Measurements from ENCODE around the gene PRKG1. TPM values are rescaled to one million over a fixed set of nuclear protein-coding genes. Genes with fewer than 3 reads are reported as not detected.

PRKG1 gene
- total RNA-seq, 1 donor from 2014 or later: 28.1 TPM

DNA sequence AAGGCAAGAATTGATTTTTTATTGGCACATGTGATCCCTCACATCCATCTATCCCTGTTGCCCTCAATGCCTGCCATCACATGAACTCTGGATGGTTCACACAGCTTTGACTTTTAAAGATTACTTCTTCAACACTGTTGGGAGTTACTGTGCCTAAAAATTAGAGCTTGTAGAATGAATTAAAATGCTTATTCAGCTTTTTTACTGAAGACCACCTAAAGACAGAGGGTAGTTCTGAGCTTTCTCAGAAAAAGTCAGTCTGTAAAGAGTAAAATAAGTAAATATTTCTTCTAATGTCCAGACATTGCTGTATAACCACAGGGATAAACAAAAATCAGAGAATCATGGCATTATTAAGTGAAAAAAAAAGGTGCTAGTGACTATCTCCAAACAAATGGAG is 718.4 kb downstream of the PRKG1 start:
- DNase-seq (ENCODE audit: missing footprints) (no peak), ATAC-seq (no peak)
- intact Hi-C loops (cut with DNase I): no loop called here

DNA sequence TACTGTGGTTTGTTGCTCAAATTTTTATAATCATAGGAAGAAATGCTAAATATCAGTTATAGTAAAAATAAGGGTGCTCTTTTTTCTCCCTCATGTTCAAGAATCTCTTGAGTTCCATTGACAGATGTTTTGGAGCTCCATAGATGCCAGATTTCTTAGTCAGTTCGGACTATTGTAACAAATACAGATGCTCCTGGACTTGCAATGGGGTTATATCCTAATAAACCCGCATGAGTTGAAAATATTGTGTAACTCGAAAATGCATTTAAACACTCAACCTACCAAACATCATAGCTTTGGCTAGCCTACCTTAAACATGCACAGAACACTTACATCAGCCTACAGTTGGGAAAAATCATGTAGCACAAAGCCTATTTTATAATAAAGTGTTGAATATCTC is 725.8 kb downstream of the PRKG1 start:
- intact Hi-C loops (cut with DNase I): no loop called here
- DNase-seq (ENCODE audit: missing footprints): no peak
- no peak for ATAC-seq

- no peak for ATAC-seq
- intact Hi-C loops (cut with DNase I): no loop called here
- DNase-seq (ENCODE audit: missing footprints): no peak
Measured at GRCh38 chr10:51800725-51801424, 726.6 kb downstream of the PRKG1 start.

GRCh38 chr10:51802030-51802429 is 727.7 kb downstream of the PRKG1 start:
- intact Hi-C loops (cut with DNase I): no loop called here
- no peak for ATAC-seq
- DNase-seq (ENCODE audit: missing footprints): no peak

- ATAC-seq (no peak), DNase-seq (ENCODE audit: missing footprints) (no peak)
- intact Hi-C loops (cut with DNase I): no loop called here
Measured at GRCh38 chr10:51804866-51805265, 730.6 kb downstream of the PRKG1 start.

DNA sequence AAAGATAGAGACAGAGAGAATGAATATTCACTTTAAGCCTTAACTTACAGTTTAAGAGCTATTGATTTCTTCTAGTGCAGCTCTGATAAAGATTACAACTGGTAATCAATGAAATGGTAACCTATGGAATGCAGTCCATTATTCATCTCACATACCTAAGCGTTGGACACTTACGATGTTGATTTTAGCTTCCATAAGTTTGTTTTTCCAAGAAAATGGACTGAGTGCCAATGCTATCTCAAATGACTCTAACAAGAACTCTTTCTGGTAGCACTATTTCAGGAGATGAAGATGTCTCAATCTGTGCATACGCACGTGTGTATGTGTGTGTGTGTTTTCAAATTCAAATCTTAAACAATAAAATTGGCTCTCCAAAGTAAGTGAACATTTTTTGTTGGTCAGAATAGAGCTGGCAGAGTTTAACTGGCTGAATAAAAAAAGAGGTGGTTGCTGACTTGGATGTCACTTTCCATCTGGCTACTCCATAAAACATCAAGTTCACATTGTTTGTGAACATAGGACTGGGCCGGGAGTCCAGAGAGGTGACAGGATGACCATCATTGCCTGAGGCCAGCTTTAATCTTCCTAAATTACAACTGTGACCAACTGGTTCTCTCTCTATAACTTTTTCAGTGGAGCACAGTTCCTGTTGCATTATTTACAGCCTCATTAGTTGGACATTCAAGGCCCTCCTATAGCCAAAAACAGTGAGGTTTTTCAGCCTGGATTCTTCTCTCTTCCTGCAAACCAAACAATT is 732.0 kb downstream of the PRKG1 start:
- no peak for ATAC-seq
- no peak for DNase-seq (ENCODE audit: missing footprints)
- intact Hi-C loops (cut with DNase I): no loop called here

DNA sequence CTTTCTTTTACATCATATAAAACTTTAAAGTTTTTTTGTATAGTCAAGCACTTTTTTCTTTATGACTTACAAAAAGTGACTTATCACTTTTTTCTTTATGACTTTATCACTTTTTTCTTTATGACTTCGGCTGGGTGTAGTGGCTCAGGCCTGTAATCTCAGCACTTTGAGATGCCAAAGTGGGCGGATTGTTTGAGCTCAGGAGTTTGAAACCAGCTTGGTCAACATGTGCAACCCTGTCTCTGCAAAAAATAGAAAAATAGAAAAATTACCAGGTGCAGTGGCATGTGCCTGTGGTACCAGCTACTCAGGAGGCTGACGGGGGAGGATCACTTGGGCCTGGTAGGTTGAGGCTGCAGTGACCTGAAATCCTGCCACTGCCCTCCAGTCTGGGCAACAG is 733.9 kb downstream of the PRKG1 start:
- intact Hi-C loops (cut with DNase I): no loop called here
- ATAC-seq: no peak
- no peak for DNase-seq (ENCODE audit: missing footprints)

DNA sequence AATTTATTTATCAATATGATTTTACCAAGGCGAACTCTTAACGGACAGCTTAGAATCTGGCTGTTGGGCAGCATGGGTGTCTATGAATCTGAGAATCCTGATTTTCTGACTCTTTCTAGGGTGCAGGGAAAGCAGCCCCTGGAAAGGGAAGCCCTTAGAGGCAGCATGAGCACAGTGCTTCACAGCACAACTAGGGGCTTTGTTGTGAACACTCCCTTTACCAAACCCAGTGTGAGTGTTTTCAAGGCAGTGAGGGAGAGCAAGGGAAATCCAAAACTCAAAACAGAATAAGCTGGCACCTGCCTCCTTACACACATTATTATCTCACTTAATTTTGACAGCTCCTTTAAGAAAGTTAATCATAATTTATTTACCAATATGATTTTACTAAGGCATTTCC is 741.4 kb downstream of the PRKG1 start:
- intact Hi-C loops (cut with DNase I): no loop called here
- ATAC-seq: no peak

DNA sequence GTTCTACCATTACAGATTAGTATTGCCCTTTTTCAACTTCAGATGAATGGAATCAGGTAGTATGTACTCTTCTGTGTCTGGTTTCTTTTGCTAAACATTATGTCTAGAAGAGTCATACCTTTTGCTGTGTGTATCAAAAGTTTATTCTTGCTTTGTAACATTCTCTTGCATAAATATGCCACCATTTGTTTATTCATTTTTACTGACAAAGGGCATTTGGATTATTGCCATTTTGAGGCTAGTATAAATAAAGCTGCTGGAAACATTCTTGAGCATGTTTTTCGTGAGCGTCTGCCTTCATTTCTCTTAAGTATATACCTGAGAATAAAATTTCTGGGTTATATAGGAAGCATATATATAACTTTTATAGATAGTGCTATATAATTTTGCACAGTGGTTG is 746.8 kb downstream of the PRKG1 start:
- intact Hi-C loops (cut with DNase I): no loop called here
- ATAC-seq: no peak
- DNase-seq (ENCODE audit: missing footprints): no peak

More for the DNA sequence above, 741.4 kb downstream of the PRKG1 start:
- DNase-seq (ENCODE audit: missing footprints): no peak

DNA sequence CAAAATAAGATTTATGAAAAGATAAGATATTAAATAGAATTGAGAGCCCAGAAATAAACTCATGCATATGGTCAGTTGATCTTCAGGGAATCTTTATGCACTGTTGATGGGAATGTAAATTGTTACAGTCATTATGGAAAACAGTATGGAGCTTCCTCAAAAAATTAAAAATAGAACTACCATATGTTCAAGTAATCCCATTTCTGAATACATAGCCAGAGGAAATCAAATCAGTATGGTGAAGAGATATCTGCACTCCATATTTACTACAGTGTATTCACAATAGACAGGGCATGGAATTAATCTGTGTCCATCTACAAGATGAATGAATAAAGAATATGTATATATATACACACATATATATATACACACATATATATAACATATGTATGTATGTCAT is 747.5 kb downstream of the PRKG1 start:
- ATAC-seq (no peak), DNase-seq (ENCODE audit: missing footprints) (no peak)
- intact Hi-C loops (cut with DNase I): no loop called here

DNA sequence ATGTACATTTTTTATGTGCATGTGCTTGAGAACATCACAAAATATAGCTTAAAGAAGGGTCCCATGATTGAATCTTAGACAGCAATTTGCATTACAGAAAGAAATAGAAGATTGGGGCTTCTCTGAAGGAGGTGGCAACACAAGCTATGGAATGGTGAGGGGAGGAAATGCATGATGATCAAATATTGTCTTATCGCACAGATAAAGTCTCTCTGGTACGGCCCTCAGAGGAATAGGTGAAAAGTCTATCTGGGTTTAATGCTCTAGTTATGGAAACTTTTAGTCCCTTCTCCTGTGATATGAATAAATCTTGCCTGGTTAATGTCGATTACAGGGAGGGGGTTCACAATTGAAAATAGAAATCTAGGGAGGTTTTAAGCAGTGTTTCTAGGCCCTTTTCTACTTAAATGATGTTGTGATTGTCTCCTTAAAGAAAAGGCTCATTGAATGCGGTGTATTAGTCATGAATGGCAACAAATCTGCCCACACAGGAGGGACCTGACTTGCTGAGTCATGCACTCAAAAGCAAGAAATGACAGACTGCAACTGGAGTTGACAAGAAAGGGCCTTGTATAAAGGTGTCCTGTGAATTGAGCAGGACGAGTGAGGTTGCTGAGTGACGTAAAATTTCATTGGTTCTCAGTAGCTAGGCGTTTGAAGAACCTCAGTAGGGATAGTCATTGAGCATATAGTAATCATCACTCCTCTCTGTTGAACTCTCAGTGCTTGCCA is 758.5 kb downstream of the PRKG1 start:
- intact Hi-C loops (cut with DNase I): no loop called here
- DNase-seq (ENCODE audit: missing footprints) (no peak), ATAC-seq (no peak)

DNA sequence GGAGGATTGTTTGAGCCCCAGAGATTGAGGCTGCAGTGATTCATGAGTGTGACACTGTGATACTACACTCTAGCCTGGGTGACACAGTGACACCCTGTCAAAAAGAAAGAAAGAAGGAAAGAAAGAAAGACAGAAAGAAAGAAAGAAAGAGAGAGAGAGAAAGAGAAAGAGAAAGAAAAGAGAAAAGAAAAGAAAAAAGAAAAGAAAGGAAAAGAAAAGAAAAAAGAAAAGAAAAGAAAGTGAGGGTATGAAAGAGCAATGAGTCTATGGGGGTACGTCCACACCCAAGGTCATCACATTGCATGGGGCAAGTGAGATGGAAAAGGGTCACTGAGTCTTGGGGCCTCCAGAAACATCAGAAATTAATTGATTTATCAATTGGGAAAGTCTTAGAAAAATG is 760.3 kb downstream of the PRKG1 start:
- intact Hi-C loops (cut with DNase I): no loop called here

GRCh38 chr10:51838471-51838870 is 764.2 kb downstream of the PRKG1 start:
- no peak for ATAC-seq
- intact Hi-C loops (cut with DNase I): no loop called here
- no peak for DNase-seq (ENCODE audit: missing footprints)

More for the DNA sequence above, 760.3 kb downstream of the PRKG1 start:
- ATAC-seq: no peak
- DNase-seq (ENCODE audit: missing footprints): no peak

DNA sequence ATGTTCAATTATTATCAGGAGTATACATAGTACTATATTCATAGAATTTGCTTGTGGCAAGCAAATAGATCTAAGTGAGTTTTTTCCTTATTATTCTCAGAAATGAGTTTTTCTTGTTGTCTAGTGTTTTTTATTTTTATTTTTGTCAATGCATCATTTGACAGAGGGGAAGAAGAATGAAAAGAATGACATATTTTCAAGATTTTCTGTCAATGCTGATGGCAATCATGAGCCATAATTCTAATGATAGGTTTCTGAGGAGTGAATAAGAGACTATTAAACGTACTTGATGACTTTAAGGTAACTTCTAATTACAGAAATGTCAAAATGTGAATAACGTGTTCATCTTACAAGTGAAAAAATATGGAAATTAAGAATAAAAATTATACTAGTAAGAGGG is 769.7 kb downstream of the PRKG1 start:
- no peak for ATAC-seq

GRCh38 chr10:51846856-51847506 is 772.7 kb downstream of the PRKG1 start:
- intact Hi-C loops (cut with DNase I): no loop called here
- ATAC-seq: no peak
- DNase-seq (ENCODE audit: missing footprints): no peak

More for the DNA sequence above, 769.7 kb downstream of the PRKG1 start:
- DNase-seq (ENCODE audit: missing footprints): no peak
- intact Hi-C loops (cut with DNase I): no loop called here

DNA sequence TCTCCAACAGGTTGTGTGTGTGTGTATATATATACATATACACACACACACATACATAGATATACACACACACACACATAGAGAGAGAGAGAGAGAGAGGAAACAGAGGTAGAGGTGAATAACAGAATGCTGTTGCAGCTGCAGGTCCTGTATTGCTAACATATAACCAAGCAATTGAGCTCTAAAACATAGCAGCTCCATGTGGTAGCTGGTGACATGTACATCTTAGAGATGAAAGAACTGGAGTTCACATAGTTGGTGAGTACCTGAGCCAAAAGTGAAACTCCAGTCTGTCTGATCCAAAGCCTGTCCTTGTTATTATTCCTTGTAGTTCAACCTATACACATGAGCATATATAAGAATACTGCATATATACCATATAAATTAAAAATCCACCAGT is 778.0 kb downstream of the PRKG1 start:
- no peak for ATAC-seq
- intact Hi-C loops (cut with DNase I): no loop called here
- no peak for DNase-seq (ENCODE audit: missing footprints)

GRCh38 chr10:51857305-51857704 is 783.0 kb downstream of the PRKG1 start:
- ATAC-seq: no peak
- intact Hi-C loops (cut with DNase I): no loop called here
- no peak for DNase-seq (ENCODE audit: missing footprints)

DNA sequence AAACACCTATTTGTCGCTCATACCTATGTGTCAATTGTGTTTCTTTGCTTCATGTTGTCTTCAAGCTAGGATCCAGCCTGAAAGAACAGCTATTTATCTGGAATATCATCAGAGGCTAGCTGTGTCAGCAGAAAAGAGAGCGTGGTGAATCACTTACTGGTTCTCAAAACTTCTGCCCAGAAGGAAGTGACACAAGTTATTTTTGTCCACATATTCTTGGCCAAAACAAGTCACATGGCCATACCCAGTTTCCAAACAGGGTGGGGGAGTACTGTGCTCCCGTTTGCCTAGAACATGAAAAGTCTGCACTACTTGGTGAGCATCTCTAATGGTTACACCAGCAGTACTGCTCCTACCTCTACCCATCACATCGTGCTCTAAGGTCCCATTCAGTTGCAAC is 786.0 kb downstream of the PRKG1 start:
- ATAC-seq (peak; percentile 86), DNase-seq (ENCODE audit: missing footprints) (no peak)
- intact Hi-C loops (cut with DNase I): no loop called here

- intact Hi-C loops (cut with DNase I): no loop called here
- ATAC-seq (no peak), DNase-seq (ENCODE audit: missing footprints) (no peak)
Measured at GRCh38 chr10:51861051-51861450, 786.8 kb downstream of the PRKG1 start.
